Smooth muscle cell (in vitro differentiated cells): ENCODE data around the gene ZNF236. TPM values are rescaled to one million over a fixed set of nuclear protein-coding genes. Genes with fewer than 3 reads are reported as not detected.

Experiments
- DNase-seq: peaks from one replicate; lab custom pipeline; 2025; ENCODE audit not compliant: unreplicated experiment; lab: John Stamatoyannopoulos, UW
- H2AFZ ChIP-seq: fragments of 200-600 bp; sonication (generic); 2 replicates; pipeline ENCODE4 v1.6.0; 2016; ENCODE audit warnings: antibody characterized with exemption, low read depth, mild to moderate bottlenecking
- H3F3A ChIP-seq: fragments of 200-600 bp; sonication (generic); 2 replicates; pipeline ENCODE4 v1.6.0; 2017; ENCODE audit warnings: antibody characterized with exemption, low read depth
- H3K27ac ChIP-seq: fragments of 200-600 bp; sonication (generic); 2 replicates; pipeline ENCODE4 v1.5.1; 2016; ENCODE audit warnings: low read depth, mild to moderate bottlenecking
- H3K27me3 ChIP-seq: fragments of 200-600 bp; sonication (generic); 2 replicates; pipeline ENCODE4 v1.6.1; 2016; ENCODE audit warnings: low read depth, mild to moderate bottlenecking
- H3K36me3 ChIP-seq: fragments of 200-600 bp; sonication (generic); 2 replicates; pipeline ENCODE4 v1.5.1; 2016; ENCODE audit warnings: low read depth
- H3K4me1 ChIP-seq: fragments of 200-600 bp; sonication (generic); 2 replicates; pipeline ENCODE4 v1.5.1; 2016; ENCODE audit warnings: low read depth
- H3K4me2 ChIP-seq: fragments of 200-600 bp; sonication (generic); 2 replicates; pipeline ENCODE4 v1.6.0; 2016; ENCODE audit warnings: mild to moderate bottlenecking
- H3K4me3 ChIP-seq: fragments of 200-600 bp; sonication (generic); 2 replicates; pipeline ENCODE4 v1.5.1; 2016; ENCODE audit warnings: mild to moderate bottlenecking
- H3K79me2 ChIP-seq: fragments of 200-600 bp; sonication (generic); 2 replicates; pipeline ENCODE4 v1.6.0; 2016; ENCODE audit warnings: low read depth, mild to moderate bottlenecking
- H3K9ac ChIP-seq: fragments of 200-600 bp; sonication (generic); 2 replicates; pipeline ENCODE4 v1.6.0; 2016; ENCODE audit warnings: low read depth
- H3K9me3 ChIP-seq: fragments of 200-600 bp; sonication (generic); replicated peaks from 2 replicates; pipeline ENCODE4 v1.5.1; 2016; ENCODE audit warnings: low read depth
- H4K20me1 ChIP-seq: fragments of 200-600 bp; sonication (generic); 2 replicates; pipeline ENCODE4 v1.6.0; 2016; ENCODE audit warnings: low read depth
- CTCF ChIP-seq: fragments of 200-600 bp; sonication (generic); IDR thresholded peaks from 2 replicates; pipeline ENCODE4 v1.5.1; 2017; ENCODE audit warnings: borderline replicate concordance, mild to moderate bottlenecking, antibody characterized with exemption; ENCODE audit not compliant: insufficient read depth, poor library complexity, severe bottlenecking
- WGBS: methylation state at CpG from one replicate; pipeline ENCODE4 v1.1.7; 2016; ENCODE audit warnings: low lambda C conversion rate; 5-methylcytosine and 5-hydroxymethylcytosine counted together
- polyA plus RNA-seq: library from polyadenylated mRNA; unstranded; fragments of >200 nt; fragmentation: Nextera tagmentation; extraction: Ambion mirVana; gene quantifications from 2 replicates; pipeline ENCODE4 v1.2.1, GENCODE V29; 2016
- total RNA-seq: library from RNA; depleted of rRNA; stranded (reverse); fragments of >200 nt; gene quantifications from 2 replicates; pipeline ENCODE4 v1.2.3, GENCODE V29; 2014

ZNF236 gene
- total and polyA plus RNA-seq, 2 experiments from 2014 or later, result 4.1 to 6.2 TPM

- Histone ChIP-seq H3K9ac (no peak overlapping the region), H3K27ac (no peak overlapping the region), H3K27me3 (no peaks in the 10 kb centered on the region), H3K4me1 (no peaks in the 10 kb centered on the region), H3F3A (no peaks in the 10 kb centered on the region), H4K20me1 (peaks cover 19% of the 10 kb centered on the region), H3K4me2 (no peak overlapping the region), H3K79me2 (no peaks in the 10 kb centered on the region), H3K9me3 (no peaks in the 10 kb centered on the region), H3K4me3 (no peak overlapping the region), H3K36me3 (no peaks in the 10 kb centered on the region), H2AFZ (no peak overlapping the region)
- DNase-seq, result no peak
- 81% methylated on average over 14 of the region's 14 CpGs for WGBS
- peak; percentile 53 for TF ChIP-seq CTCF
Measured at GRCh38 chr18:76875390-76876325, 53.3 kb downstream of the ZNF236 start.

- Histone ChIP-seq H3K4me2 (no peak overlapping the region), H4K20me1 (peaks cover 13% of the 10 kb centered on the region), H3K9me3 (no peaks in the 10 kb centered on the region), H3K9ac (no peak overlapping the region), H3K36me3 (peaks cover 14% of the 10 kb centered on the region), H3K27me3 (no peaks in the 10 kb centered on the region), H3K79me2 (no peaks in the 10 kb centered on the region), H3K4me1 (no peaks in the 10 kb centered on the region), H2AFZ (no peak overlapping the region), H3F3A (no peaks in the 10 kb centered on the region), H3K27ac (no peak overlapping the region), H3K4me3 (no peak overlapping the region)
- TF ChIP-seq CTCF, result no peak
- no peak for DNase-seq
- WGBS, result 97% methylated on average over 5 of the region's 5 CpGs
Measured at GRCh38 chr18:76878426-76878825, 56.1 kb downstream of the ZNF236 start.

GRCh38 chr18:76880026-76880425 lies 57.7 kb downstream of the ZNF236 start:
- TF ChIP-seq CTCF, result no peak
- H3K36me3 ChIP-seq, result peaks cover 14% of the 10 kb centered on the region

GRCh38 chr18:76881744-76882143 lies 59.4 kb downstream of the ZNF236 start:
- Histone ChIP-seq H3K27ac (no peak overlapping the region), H3K4me2 (no peak overlapping the region), H3K4me1 (peaks cover 7% of the 10 kb centered on the region), H3K27me3 (no peaks in the 10 kb centered on the region), H3K79me2 (no peaks in the 10 kb centered on the region), H3K9ac (no peak overlapping the region), H3K36me3 (peaks cover 17% of the 10 kb centered on the region), H2AFZ (no peak overlapping the region), H4K20me1 (no peaks in the 10 kb centered on the region), H3F3A (no peaks in the 10 kb centered on the region), H3K4me3 (no peak overlapping the region), H3K9me3 (no peaks in the 10 kb centered on the region)
- DNase-seq, result no peak
- WGBS, result 95% methylated on average over 4 of the region's 4 CpGs
- no peak for TF ChIP-seq CTCF

More at GRCh38 chr18:76880026-76880425, 57.7 kb downstream of the ZNF236 start:
- H2AFZ ChIP-seq, result no peak overlapping the region
- no peak overlapping the region for H3K4me2 ChIP-seq
- H3F3A ChIP-seq, result no peaks in the 10 kb centered on the region
- H3K4me1 ChIP-seq, result no peaks in the 10 kb centered on the region
- H3K4me3 ChIP-seq, result no peak overlapping the region
- no peak overlapping the region for H3K27ac ChIP-seq
- H3K79me2 ChIP-seq, result no peaks in the 10 kb centered on the region
- WGBS, result 97% methylated on average over 17 of the region's 17 CpGs
- no peaks in the 10 kb centered on the region for H3K27me3 ChIP-seq
- H4K20me1 ChIP-seq, result peaks cover 2% of the 10 kb centered on the region
- no peaks in the 10 kb centered on the region for H3K9me3 ChIP-seq
- DNase-seq, result no peak
- no peak overlapping the region for H3K9ac ChIP-seq
